ENCODE data around the gene HADHB. TPM values are rescaled to one million over a fixed set of nuclear protein-coding genes. Genes with fewer than 3 reads are reported as not detected.
"Not testable (repeated sequence)": the region's sequence is repeated elsewhere in the genome, so short reads cannot be mapped to it uniquely, and the experiment has no call there.

The HADHB gene
- total RNA-seq, 1 donor from 2014 or later: 98.3 TPM

GRCh38 chr2:26246818-26247217 is 2.1 kb downstream of the HADHB start:
- DNase-seq (ENCODE audit: low read depth): no peak
- no peaks in the 10 kb centered on the region for H3K36me3 ChIP-seq (ENCODE audit: control insufficient read depth, insufficient read depth, low read length)
- TF ChIP-seq CTCF (IDR thresholded peaks at IDR 0.05; ENCODE audit: insufficient read depth, low read length, poor library complexity, severe bottlenecking): no peak
- H3K27me3 ChIP-seq (ENCODE audit: control insufficient read depth, insufficient read depth, low read length): no peaks in the 10 kb centered on the region
- H3K4me3 ChIP-seq (ENCODE audit: low read depth, low read length): no peak overlapping the region

DNA sequence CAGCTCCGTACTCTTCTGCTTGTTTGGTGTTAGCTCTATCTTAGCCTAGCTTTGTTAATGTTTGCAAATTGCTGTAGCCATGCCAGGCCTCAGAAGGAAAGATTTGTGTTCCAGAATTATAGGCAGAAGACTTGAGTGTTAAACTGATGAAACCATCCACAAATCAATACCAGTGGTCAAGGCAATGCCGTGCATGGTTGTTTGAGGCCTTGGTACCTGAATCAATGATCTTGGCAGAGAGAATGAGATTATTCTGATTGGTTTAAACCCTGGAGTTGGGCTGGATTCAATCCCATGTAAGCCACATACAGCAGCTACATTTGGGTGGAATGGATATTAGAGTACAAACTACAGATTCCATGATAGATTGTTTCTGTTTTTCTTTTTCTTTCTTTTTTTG is 4.9 kb downstream of the HADHB start:
- no peak overlapping the region for H3K4me3 ChIP-seq (ENCODE audit: low read depth, low read length)
- H3K36me3 ChIP-seq (ENCODE audit: control insufficient read depth, insufficient read depth, low read length): no peaks in the 10 kb centered on the region
- DNase-seq (ENCODE audit: low read depth): no peak
- no peak for TF ChIP-seq CTCF (IDR thresholded peaks at IDR 0.05; ENCODE audit: insufficient read depth, low read length, poor library complexity, severe bottlenecking)
- H3K27me3 ChIP-seq (ENCODE audit: control insufficient read depth, insufficient read depth, low read length): no peaks in the 10 kb centered on the region

GRCh38 chr2:26251893-26252292 is 7.2 kb downstream of the HADHB start:
- Histone ChIP-seq H3K4me3 (ENCODE audit: low read depth, low read length) (no peak overlapping the region), H3K27me3 (ENCODE audit: control insufficient read depth, insufficient read depth, low read length) (no peaks in the 10 kb centered on the region), H3K36me3 (ENCODE audit: control insufficient read depth, insufficient read depth, low read length) (no peaks in the 10 kb centered on the region)
- DNase-seq (ENCODE audit: low read depth): no peak
- TF ChIP-seq CTCF (IDR thresholded peaks at IDR 0.05; ENCODE audit: insufficient read depth, low read length, poor library complexity, severe bottlenecking): no peak

GRCh38 chr2:26255759-26256384 is 11.1 kb downstream of the HADHB start:
- Histone ChIP-seq H3K27me3 (ENCODE audit: control insufficient read depth, insufficient read depth, low read length) (no peaks in the 10 kb centered on the region), H3K36me3 (ENCODE audit: control insufficient read depth, insufficient read depth, low read length) (no peaks in the 10 kb centered on the region), H3K4me3 (ENCODE audit: low read depth, low read length) (no peak overlapping the region)
- TF ChIP-seq CTCF (IDR thresholded peaks at IDR 0.05; ENCODE audit: insufficient read depth, low read length, poor library complexity, severe bottlenecking): no peak
- no peak for DNase-seq (ENCODE audit: low read depth)

DNA sequence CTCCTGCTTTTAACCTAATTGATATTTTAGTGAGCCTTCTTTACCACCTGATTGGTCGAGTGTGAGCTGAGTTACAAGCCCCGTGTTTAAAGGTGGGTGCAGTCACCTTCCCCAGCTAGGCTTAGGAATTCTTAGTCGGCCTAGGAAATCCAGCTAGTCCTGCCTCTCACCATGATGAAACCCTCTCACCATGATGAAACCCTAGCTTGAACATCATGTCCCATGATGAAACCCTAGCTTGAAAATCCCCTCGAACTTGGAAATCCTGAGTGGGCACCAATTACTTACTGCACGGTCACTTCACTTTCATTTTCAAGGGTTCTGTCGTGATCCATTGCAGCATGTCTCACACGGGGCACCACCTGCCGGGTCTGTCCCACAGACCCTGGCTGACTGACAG is 14.1 kb downstream of the HADHB start:
- H3K27me3 ChIP-seq (ENCODE audit: control insufficient read depth, insufficient read depth, low read length); DNase-seq (ENCODE audit: low read depth); H3K36me3 ChIP-seq (ENCODE audit: control insufficient read depth, insufficient read depth, low read length); H3K4me3 ChIP-seq (ENCODE audit: low read depth, low read length): not testable (repeated sequence)

DNA sequence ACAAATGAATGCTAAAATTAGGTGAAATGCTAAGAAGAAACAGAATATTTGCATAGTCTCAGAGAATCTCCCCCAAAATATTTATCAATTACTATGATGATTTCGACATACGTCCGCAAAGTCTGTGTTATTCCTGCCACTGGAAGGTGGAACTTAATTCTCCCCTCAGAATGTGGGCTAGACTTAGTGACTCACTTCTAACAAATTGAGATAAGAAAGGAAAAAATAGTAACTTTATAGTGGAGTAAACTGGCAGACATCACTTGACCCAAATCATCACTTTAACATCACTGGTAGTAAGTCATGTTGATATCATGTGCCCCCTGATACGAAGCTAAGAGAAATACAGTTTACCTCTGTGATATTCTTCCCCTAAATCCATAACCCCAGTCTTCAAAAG is 23.5 kb downstream of the HADHB start:
- TF ChIP-seq CTCF (IDR thresholded peaks at IDR 0.05; ENCODE audit: insufficient read depth, low read length, poor library complexity, severe bottlenecking): no peak
- DNase-seq (ENCODE audit: low read depth): no peak
- no peaks in the 10 kb centered on the region for H3K27me3 ChIP-seq (ENCODE audit: control insufficient read depth, insufficient read depth, low read length)
- H3K36me3 ChIP-seq (ENCODE audit: control insufficient read depth, insufficient read depth, low read length): no peaks in the 10 kb centered on the region
- H3K4me3 ChIP-seq (ENCODE audit: low read depth, low read length): no peak overlapping the region

DNA sequence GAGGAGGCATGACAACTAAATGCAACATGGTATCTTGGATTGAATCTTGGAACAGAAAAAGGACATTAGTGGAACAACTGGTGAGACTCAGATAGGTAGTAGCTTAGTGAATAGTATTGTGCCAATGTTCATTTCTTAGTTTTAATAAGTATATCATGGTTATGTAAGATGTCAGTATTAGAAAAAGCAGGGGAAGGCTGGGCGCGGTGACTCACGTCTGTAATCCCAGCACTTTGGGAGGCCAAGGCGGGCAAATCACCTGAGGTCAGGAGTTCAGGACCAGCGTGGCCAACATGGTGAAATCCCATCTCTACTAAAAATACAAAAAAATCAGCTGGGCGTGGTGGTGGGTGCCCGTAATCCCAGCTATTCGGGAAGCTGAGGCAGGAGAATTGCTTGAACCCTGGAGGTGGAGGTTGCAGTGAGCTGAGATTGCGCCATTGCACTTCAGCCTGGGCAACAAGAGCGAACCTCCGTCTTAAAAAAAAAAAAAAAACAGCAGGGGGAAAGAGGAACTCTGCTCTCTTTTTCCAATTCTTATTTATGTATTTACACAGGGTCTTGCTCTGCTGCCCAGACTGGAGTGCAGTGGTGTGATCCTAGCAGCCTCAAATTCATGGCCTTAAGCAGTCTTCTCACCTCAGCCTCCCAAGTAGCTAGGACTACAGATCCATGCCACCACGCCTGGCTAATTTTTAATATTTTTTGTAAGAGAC is 24.1 kb downstream of the HADHB start:
- H3K36me3 ChIP-seq (ENCODE audit: control insufficient read depth, insufficient read depth, low read length); H3K4me3 ChIP-seq (ENCODE audit: low read depth, low read length); DNase-seq (ENCODE audit: low read depth); H3K27me3 ChIP-seq (ENCODE audit: control insufficient read depth, insufficient read depth, low read length): not testable (repeated sequence)
